B cell (primary cell): Measurements from ENCODE around the gene EXT2. TPM values are rescaled to one million over a fixed set of nuclear protein-coding genes. Genes with fewer than 3 reads are reported as not detected.

Source experiments
- ATAC-seq: fragments of 200-7000 bp; cut with Tn5 transposase; one replicate; pipeline ENCODE4 v1.10.0; 2021; ENCODE audit warnings: low read depth, mild to moderate bottlenecking, moderate number of reproducible peaks, moderate library complexity
- CTCF ChIA-PET: fragments of 350-600 bp; sonication (Branson Sonifier 250); formaldehyde crosslinking; loops from one replicate; lab custom pipeline; 2021; ENCODE audit warnings: antibody characterized with exemption, inconsistent platforms; lab: Charles Lee
- POLR2A ChIA-PET: fragments of 350-600 bp; sonication (Branson Sonifier 250); formaldehyde crosslinking; loops from one replicate; lab custom pipeline; 2021; ENCODE audit warnings: antibody characterized with exemption; lab: Charles Lee
- DNase-seq: peaks from one replicate; pipeline ENCODE4 v3.0.0; 2013
- H2AFZ ChIP-seq: 2 replicates; pipeline ENCODE4 v1.6.1; 2012; ENCODE audit warnings: mild to moderate bottlenecking, low read depth, low read length; ENCODE audit not compliant: insufficient read depth, poor library complexity, severe bottlenecking
- H3K27ac ChIP-seq, 2 donors: 1 replicate in 1 of 2; 2 replicates in 1 of 2; pipeline ENCODE4 v1.5.1; 2012 to 2013; ENCODE audit warnings: low read length in 2 of 2, mild to moderate bottlenecking in 2 of 2, moderate library complexity in 1 of 2
- H3K27me3 ChIP-seq, 4 experiments: fragments of 200-600 bp in 1 of 4; sonication (generic) in 1 of 4; replicated peaks in 1 of 4; 1 replicate in 2 of 4; 2 replicates in 2 of 4; pipeline versions ENCODE4 v1.6.1 to v1.7.0; 2013 to 2016; ENCODE audit warnings: low read length in 3 of 4, mild to moderate bottlenecking in 2 of 4, mixed read lengths in 1 of 4, moderate library complexity in 1 of 4; ENCODE audit not compliant: insufficient read depth in 4 of 4, control insufficient read depth in 3 of 4; ENCODE audit errors: control extremely low read depth in 1 of 4
- H3K36me3 ChIP-seq, 2 experiments: replicated peaks in 1 of 2; 1 replicate in 1 of 2; 2 replicates in 1 of 2; pipeline versions ENCODE4 v1.6.1 to v1.7.1; 2013; ENCODE audit warnings: low read length in 1 of 2; ENCODE audit not compliant: insufficient read depth in 2 of 2, control insufficient read depth in 1 of 2; ENCODE audit errors: control extremely low read depth in 1 of 2, extremely low read depth in 1 of 2
- H3K4me1 ChIP-seq, 2 donors: fragments of 200-600 bp in 1 of 2; sonication (generic) in 1 of 2; 1 replicate in 1 of 2; 2 replicates in 1 of 2; pipeline versions ENCODE4 v1.5.1 to v1.6.1; 2013 to 2017; ENCODE audit warnings: low read length in 2 of 2; ENCODE audit not compliant: control insufficient read depth in 2 of 2, insufficient read depth in 2 of 2
- H3K4me2 ChIP-seq: replicated peaks from 2 replicates; pipeline ENCODE3; 2012; ENCODE audit warnings: mild to moderate bottlenecking, low read depth, low read length; ENCODE audit not compliant: poor library complexity, severe bottlenecking
- H3K4me3 ChIP-seq, 5 experiments: fragments of 200-600 bp in 1 of 5; sonication (generic) in 1 of 5; 1 replicate in 3 of 5; 2 replicates in 2 of 5; pipeline versions ENCODE4 v1.5.1 to v1.7.0; 2011 to 2016; ENCODE audit warnings: low read length in 4 of 5, mild to moderate bottlenecking in 4 of 5, low read depth in 2 of 5, control low read depth in 1 of 5, moderate library complexity in 1 of 5; ENCODE audit not compliant: insufficient read depth in 1 of 5; ENCODE audit errors: control extremely low read depth in 1 of 5, extremely low read depth in 1 of 5
- H3K79me2 ChIP-seq: fragments of 200-600 bp; sonication (generic); one replicate; pipeline ENCODE4 v1.6.0; 2016; ENCODE audit warnings: low read length; ENCODE audit not compliant: control insufficient read depth, insufficient read depth
- H3K9ac ChIP-seq: fragments of 200-600 bp; sonication (generic); 2 replicates; pipeline ENCODE4 v1.6.1; 2017; ENCODE audit warnings: mild to moderate bottlenecking, low read length, moderate library complexity
- H3K9me3 ChIP-seq, 3 donors: one replicate each; pipeline versions ENCODE4 v1.6.1 to v1.7.1; 2013; ENCODE audit warnings: low read length in 2 of 3; ENCODE audit not compliant: control insufficient read depth in 2 of 3, insufficient read depth in 1 of 3; ENCODE audit errors: control extremely low read depth in 1 of 3
- H4K20me1 ChIP-seq: 2 replicates; pipeline ENCODE4 v1.6.0; 2012; ENCODE audit warnings: mild to moderate bottlenecking, low read length; ENCODE audit not compliant: insufficient read depth, control insufficient read depth, poor library complexity, severe bottlenecking
- H3K27ac Mint-ChIP-seq: one replicate; pipeline ENCODE4 v1.8.0; 2021; ENCODE audit warnings: mixed read lengths
- H3K27me3 Mint-ChIP-seq: one replicate; pipeline ENCODE4 v1.8.0; 2021; ENCODE audit warnings: mixed read lengths
- H3K4me1 Mint-ChIP-seq: one replicate; pipeline ENCODE4 v1.8.0; 2021; ENCODE audit warnings: mixed read lengths
- H3K4me3 Mint-ChIP-seq: one replicate; pipeline ENCODE4 v1.8.0; 2021; ENCODE audit warnings: mixed read lengths
- H3K9me3 Mint-ChIP-seq: one replicate; pipeline ENCODE4 v1.8.0; 2022; ENCODE audit warnings: mixed read lengths; ENCODE audit not compliant: insufficient read depth
- CTCF ChIP-seq: fragments of 200-600 bp; IDR thresholded peaks from one replicate; pipeline ENCODE4 v1.8.0; 2022; ENCODE audit warnings: antibody characterized with exemption, mild to moderate bottlenecking
- EZH2 ChIP-seq: IDR thresholded peaks from 2 replicates; pipeline ENCODE4 v1.6.1; 2012; ENCODE audit warnings: borderline replicate concordance, low read depth, mild to moderate bottlenecking, moderate library complexity, low read length; ENCODE audit not compliant: insufficient read depth, poor library complexity, severe bottlenecking
- WGBS: methylation state at CpG from one replicate; pipeline ENCODE4 v1.1.5; 2013; ENCODE audit warnings: missing lambda C conversion rate; ENCODE audit not compliant: insufficient coverage; 5-methylcytosine and 5-hydroxymethylcytosine counted together
- intact Hi-C: fragments of 100-400 bp; cut with micrococcal nuclease; formaldehyde crosslinking; loops from one replicate; pipeline ENCODE4 v1.10.0; 2022
- polyA plus RNA-seq: library from polyadenylated mRNA; depleted of rRNA; stranded (reverse); fragments of >200 nt; gene quantifications from 2 replicates; pipeline ENCODE4 v1.2.3, GENCODE V29; 2012
- total RNA-seq, 2 donors: library from RNA; stranded (reverse); fragments of 120-200 nt in 1 of 2; gene quantifications; 1 replicate in 1 of 2; 2 replicates in 1 of 2; pipeline versions ENCODE4 v1.2.3 to v1.2.4, GENCODE V29; 2013 to 2022

EXT2 gene
- total and polyA plus RNA-seq, 2 donors (not counting 1 experiment from before 2014, with no cell fraction given) = 11.0 to 27.8 TPM

- Histone ChIP-seq H3K4me1 (no peaks in the 10 kb centered on the region), H3K4me2 (no peak overlapping the region), H3K9ac (no peak overlapping the region), H4K20me1 (no peaks in the 10 kb centered on the region), H3K36me3 (no peaks in the 10 kb centered on the region), H3K27me3 (no peaks in the 10 kb centered on the region), H2AFZ (no peak overlapping the region), H3K27ac (no peak overlapping the region), H3K79me2 (no peaks in the 10 kb centered on the region), H3K4me3 (no peak overlapping the region), H3K9me3 (no peaks in the 10 kb centered on the region)
- no peak for TF ChIP-seq EZH2
- TF ChIP-seq CTCF = no peak
- ChIA-PET POLR2A (no interaction called here), CTCF (no interaction called here)
- DNase-seq (no peak), ATAC-seq (no peak)
- H3K9me3 Mint-ChIP-seq = no peaks in the 10 kb centered on the region
- no peak overlapping the region for H3K4me3 Mint-ChIP-seq
- H3K27me3 Mint-ChIP-seq = peaks cover 4% of the 10 kb centered on the region
- intact Hi-C loops = no loop called here
- H3K27ac Mint-ChIP-seq = no peak overlapping the region
- H3K4me1 Mint-ChIP-seq = no peaks in the 10 kb centered on the region
- WGBS = 88% methylated on average over 17 of the region's 20 CpGs
Measured at GRCh38 chr11:44263738-44264437, 168.4 kb downstream of the EXT2 start.

DNA sequence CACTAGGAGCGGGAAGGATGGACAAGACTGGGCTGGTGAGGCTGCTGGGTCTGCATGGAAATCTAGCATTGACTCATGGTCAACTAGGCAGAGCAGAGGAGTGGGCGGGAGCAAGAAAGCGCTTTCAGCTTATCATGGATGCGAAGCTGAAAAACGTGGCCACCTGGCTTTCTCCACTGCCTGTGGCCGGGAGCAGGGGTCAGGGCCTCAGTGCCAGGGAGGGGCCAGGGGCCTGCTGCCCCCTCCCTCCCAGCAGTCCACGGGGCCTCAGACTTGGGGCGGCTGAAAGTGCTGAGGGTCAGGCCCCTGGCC lies 168.9 kb downstream of the EXT2 start:
- Mint-ChIP-seq H3K27ac (no peak overlapping the region), H3K9me3 (no peaks in the 10 kb centered on the region), H3K4me1 (no peaks in the 10 kb centered on the region), H3K27me3 (peaks cover 4% of the 10 kb centered on the region), H3K4me3 (no peak overlapping the region)
- no peak overlapping the region for H3K9ac ChIP-seq
- intact Hi-C loops = no loop called here
- CTCF ChIA-PET = no interaction called here
- WGBS = 91% methylated on average over 8 of the region's 8 CpGs
- POLR2A ChIA-PET = no interaction called here
- no peak overlapping the region for H3K4me3 ChIP-seq
- no peak overlapping the region for H3K27ac ChIP-seq
- H3K4me2 ChIP-seq = no peak overlapping the region
- DNase-seq (no peak), ATAC-seq (no peak)
- no peak overlapping the region for H2AFZ ChIP-seq
- H3K36me3 ChIP-seq = no peaks in the 10 kb centered on the region
- H3K4me1 ChIP-seq = no peaks in the 10 kb centered on the region
- no peaks in the 10 kb centered on the region for H3K79me2 ChIP-seq
- no peaks in the 10 kb centered on the region for H3K9me3 ChIP-seq
- H4K20me1 ChIP-seq = no peaks in the 10 kb centered on the region
- TF ChIP-seq EZH2 = no peak
- TF ChIP-seq CTCF = no peak
- H3K27me3 ChIP-seq = no peaks in the 10 kb centered on the region
